K562 (cell line): ENCODE data around the gene P4HB. TPM values are rescaled to one million over a fixed set of nuclear protein-coding genes. Genes with fewer than 3 reads are reported as not detected.
A peak's percentile ranks its signal among the peaks of the same experiment; 100 is the strongest.

Source experiments
- CHD1 ChIP-seq: fragments of 200-600 bp; sonication (generic); IDR thresholded peaks from one replicate; pipeline ENCODE4 v1.6.1; 2012; ENCODE audit warnings: mild to moderate bottlenecking, moderate library complexity, low read length, inconsistent platforms
- DEAF1 ChIP-seq: fragments of 450-650 bp; formaldehyde crosslinking; IDR thresholded peaks from 2 replicates; pipeline ENCODE4 v1.4.0; 2020; ENCODE audit warnings: mild to moderate bottlenecking, moderate library complexity
- KAT2B ChIP-seq: IDR thresholded peaks from one replicate; pipeline ENCODE4 v1.6.1; 2012; ENCODE audit warnings: low read depth, mild to moderate bottlenecking, control low read depth, inconsistent platforms, low read length, moderate library complexity
- KHSRP ChIP-seq: fragments of 450-650 bp; IDR thresholded peaks from 2 replicates; pipeline ENCODE4 v1.6.1; 2017
- MBD1 ChIP-seq: fragments of 250-450 bp; sonication (Bioruptor Pico); IDR thresholded peaks from 2 replicates; pipeline ENCODE4 v1.8.0; 2022; ENCODE audit warnings: inconsistent platforms
- MEF2A ChIP-seq: IDR thresholded peaks from 2 replicates; pipeline ENCODE4 v1.6.1; 2011; ENCODE audit warnings: low read depth, mild to moderate bottlenecking, low read length, moderate library complexity; ENCODE audit not compliant: control insufficient read depth
- NCOA1 ChIP-seq: fragments of 450-650 bp; IDR thresholded peaks from 2 replicates; pipeline ENCODE4 v1.6.1; 2016; ENCODE audit warnings: low read depth
- NELFE ChIP-seq: IDR thresholded peaks from 2 replicates; pipeline ENCODE4 v1.6.1; 2011; ENCODE audit warnings: mild to moderate bottlenecking; ENCODE audit not compliant: insufficient read depth, insufficient read length
- NR2C2 ChIP-seq, 2 experiments: fragments of 200-800 bp in 1 of 2; sonication (Bioruptor generic) in 1 of 2; sonication (generic) in 1 of 2; formaldehyde crosslinking in 1 of 2; IDR thresholded peaks; 2 replicates each; pipeline versions ENCODE4 v1.6.1 to v1.8.0; 2016 to 2022; ENCODE audit warnings: mild to moderate bottlenecking in 1 of 2, missing compliant biosample characterization in 1 of 2, missing genetic modification characterization in 1 of 2, missing genetic modification reagents in 1 of 2
- NR3C1 ChIP-seq: sonication (generic); formaldehyde crosslinking; IDR thresholded peaks from 2 replicates; pipeline ENCODE4 v1.8.1; 2022; ENCODE audit warnings: missing genetic modification reagents
- OTX1 ChIP-seq: fragments of 450-650 bp; formaldehyde crosslinking; IDR thresholded peaks from 2 replicates; pipeline ENCODE4 v1.4.0; 2022; ENCODE audit warnings: mild to moderate bottlenecking
- PTTG1 ChIP-seq: fragments of 450-650 bp; IDR thresholded peaks from 2 replicates; pipeline ENCODE4 v1.6.1; 2016; ENCODE audit warnings: low read depth, mild to moderate bottlenecking, missing genetic modification characterization, missing compliant biosample characterization
- SAFB2 ChIP-seq: fragments of 200-400 bp; formaldehyde crosslinking; IDR thresholded peaks from 2 replicates; pipeline ENCODE4 v1.6.1; 2018; ENCODE audit warnings: borderline replicate concordance, low read length, low read depth, moderate library complexity; ENCODE audit not compliant: severe bottlenecking
- TCF3 ChIP-seq: sonication (generic); formaldehyde crosslinking; IDR thresholded peaks from 2 replicates; pipeline ENCODE4 v1.4.0; 2020; ENCODE audit warnings: mild to moderate bottlenecking, missing genetic modification reagents
- ZBTB43 ChIP-seq: sonication (generic); formaldehyde crosslinking; IDR thresholded peaks from 2 replicates; pipeline ENCODE4 v1.8.0; 2023; ENCODE audit warnings: mild to moderate bottlenecking, missing genetic modification reagents
- ZNF165 ChIP-seq: fragments of 250-450 bp; sonication (Bioruptor Pico); IDR thresholded peaks from 2 replicates; pipeline ENCODE4 v1.4.0; 2020; ENCODE audit warnings: borderline replicate concordance
- ZNF77 ChIP-seq: fragments of 250-450 bp; sonication (Bioruptor Pico); IDR thresholded peaks from 2 replicates; pipeline ENCODE4 v1.5.0; 2020
- polyA plus RNA-seq, 8 experiments: library from polyadenylated mRNA; depleted of rRNA in 4 of 8; stranded (reverse) in 5 of 8; unstranded in 3 of 8; fragments of >200 nt; fragmentation: Nextera tagmentation in 2 of 8; fragmentation: Illumina TruSeq in 1 of 8; extraction: Ambion mirVana in 2 of 8; extraction: Trizol in 1 of 8; gene quantifications; 2 replicates each; pipeline versions ENCODE4 v1.2.1 to v1.2.3, GENCODE V29; 2011 to 2014; ENCODE audit warnings: inconsistent platforms in 1 of 8, missing spikeins in 1 of 8
- total RNA-seq, 7 experiments: library from RNA; depleted of rRNA in 6 of 7; stranded (reverse); fragments of >200 nt in 6 of 7; fragmentation: Illumina TruSeq in 2 of 7; extraction: Trizol in 2 of 7; gene quantifications; 2 replicates each; pipeline versions ENCODE4 v1.2.1 to v1.2.3, GENCODE V29; 2011 to 2021; ENCODE audit warnings: low replicate concordance in 1 of 7
- TF ChIP-seq, protein P1 (sequence below): sonication (generic); formaldehyde crosslinking; IDR thresholded peaks from 2 replicates; pipeline ENCODE4 v1.8.0; 2022; ENCODE audit warnings: mild to moderate bottlenecking, low read depth, missing genetic modification reagents
- TF ChIP-seq, protein P2 (sequence below): sonication (generic); formaldehyde crosslinking; IDR thresholded peaks from 2 replicates; pipeline ENCODE4 v1.8.1; 2023; ENCODE audit warnings: mild to moderate bottlenecking, missing genetic modification reagents

P4HB gene
- total and polyA plus RNA-seq, 9 of the 15 experiments (the other 6 are each of a cell fraction or from before 2014, with no cell fraction given) = 4.4 to 645 (median 325) TPM

GRCh38 chr17:81867991-81868673, 7.8 kb upstream of the P4HB start (continued):
- TF ChIP-seq KAT2B (no peak), DEAF1 (CRISPR knock-in tag) (no peak), MEF2A (no peak), CHD1 (no peak), NELFE (no peak), MBD1 (CRISPR knock-in tag) (no peak), ZNF165 (no peak), KHSRP (no peak), NR3C1 (0 out of 2 replicates have a peak, but pooled peaks have one; percentile 10), SAFB2 (no peak), NCOA1 (no peak), TCF3 (CRISPR knock-in tag) (peak; percentile 53), ZNF77 (CRISPR knock-in tag) (peak; percentile 81), PTTG1 (tag) (no peak), NR2C2 (CRISPR knock-in tag; IDR thresholded peaks at IDR 0.05) (peak; percentile 53; the same call in 1 of the 2 replicates), NR2C2 (tag; IDR thresholded peaks at IDR 0.05) (no peak; the same call in 1 of the 2 replicates), OTX1 (0 out of 2 replicates have a peak, but pooled peaks have one; percentile 9), ZBTB43 (CRISPR knock-in tag) (0 out of 2 replicates have a peak, but pooled peaks have one; percentile 30)
- TF ChIP-seq, protein P1, sequence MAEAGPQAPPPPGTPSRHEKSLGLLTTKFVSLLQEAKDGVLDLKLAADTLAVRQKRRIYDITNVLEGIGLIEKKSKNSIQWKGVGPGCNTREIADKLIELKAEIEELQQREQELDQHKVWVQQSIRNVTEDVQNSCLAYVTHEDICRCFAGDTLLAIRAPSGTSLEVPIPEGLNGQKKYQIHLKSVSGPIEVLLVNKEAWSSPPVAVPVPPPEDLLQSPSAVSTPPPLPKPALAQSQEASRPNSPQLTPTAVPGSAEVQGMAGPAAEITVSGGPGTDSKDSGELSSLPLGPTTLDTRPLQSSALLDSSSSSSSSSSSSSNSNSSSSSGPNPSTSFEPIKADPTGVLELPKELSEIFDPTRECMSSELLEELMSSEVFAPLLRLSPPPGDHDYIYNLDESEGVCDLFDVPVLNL = 0 out of 2 replicates have a peak, but pooled peaks have one; percentile 19
- TF ChIP-seq, protein P2, sequence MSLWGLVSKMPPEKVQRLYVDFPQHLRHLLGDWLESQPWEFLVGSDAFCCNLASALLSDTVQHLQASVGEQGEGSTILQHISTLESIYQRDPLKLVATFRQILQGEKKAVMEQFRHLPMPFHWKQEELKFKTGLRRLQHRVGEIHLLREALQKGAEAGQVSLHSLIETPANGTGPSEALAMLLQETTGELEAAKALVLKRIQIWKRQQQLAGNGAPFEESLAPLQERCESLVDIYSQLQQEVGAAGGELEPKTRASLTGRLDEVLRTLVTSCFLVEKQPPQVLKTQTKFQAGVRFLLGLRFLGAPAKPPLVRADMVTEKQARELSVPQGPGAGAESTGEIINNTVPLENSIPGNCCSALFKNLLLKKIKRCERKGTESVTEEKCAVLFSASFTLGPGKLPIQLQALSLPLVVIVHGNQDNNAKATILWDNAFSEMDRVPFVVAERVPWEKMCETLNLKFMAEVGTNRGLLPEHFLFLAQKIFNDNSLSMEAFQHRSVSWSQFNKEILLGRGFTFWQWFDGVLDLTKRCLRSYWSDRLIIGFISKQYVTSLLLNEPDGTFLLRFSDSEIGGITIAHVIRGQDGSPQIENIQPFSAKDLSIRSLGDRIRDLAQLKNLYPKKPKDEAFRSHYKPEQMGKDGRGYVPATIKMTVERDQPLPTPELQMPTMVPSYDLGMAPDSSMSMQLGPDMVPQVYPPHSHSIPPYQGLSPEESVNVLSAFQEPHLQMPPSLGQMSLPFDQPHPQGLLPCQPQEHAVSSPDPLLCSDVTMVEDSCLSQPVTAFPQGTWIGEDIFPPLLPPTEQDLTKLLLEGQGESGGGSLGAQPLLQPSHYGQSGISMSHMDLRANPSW (CRISPR knock-in tag) = no peak
